Esophagus muscularis mucosa (tissue), 4 donors: ENCODE measurements around the gene NCOA3. TPM values are rescaled to one million over a fixed set of nuclear protein-coding genes. Genes with fewer than 3 reads are reported as not detected.

Experiments
- DNase-seq: peaks from one replicate; pipeline ENCODE4 v3.0.0-alpha.2; 2017; ENCODE audit errors: extremely low spot score
- H3K27ac ChIP-seq, 4 donors: fragments of 200-600 bp; sonication (generic); replicated peaks in 1 of 4; 1 replicate in 3 of 4; 2 replicates in 1 of 4; pipeline ENCODE4 v1.5.1; 2016 to 2019; ENCODE audit warnings: mild to moderate bottlenecking in 1 of 4
- H3K27me3 ChIP-seq, 4 donors: fragments of 200-600 bp; sonication (generic); one replicate each; pipeline versions ENCODE4 v1.5.1 to v1.6.0; 2016 to 2019
- H3K36me3 ChIP-seq, 4 donors: fragments of 200-600 bp; sonication (generic); one replicate each; pipeline ENCODE4 v1.5.1; 2016 to 2019
- H3K4me1 ChIP-seq, 4 donors: fragments of 200-600 bp; sonication (generic); one replicate each; pipeline ENCODE4 v1.5.1; 2016 to 2019
- H3K4me3 ChIP-seq, 4 donors: fragments of 200-600 bp; sonication (generic); 1 replicate in 2 of 4; 2 replicates in 2 of 4; pipeline ENCODE4 v1.5.1; 2016 to 2019; ENCODE audit warnings: mild to moderate bottlenecking in 4 of 4, moderate library complexity in 1 of 4
- H3K9me3 ChIP-seq, 4 donors: fragments of 200-600 bp; sonication (generic); 1 replicate in 3 of 4; 2 replicates in 1 of 4; pipeline ENCODE4 v1.5.1; 2016 to 2019
- EP300 ChIP-seq: sonication (generic); formaldehyde crosslinking; IDR thresholded peaks from one replicate; pipeline ENCODE4 v1.6.1; 2017; ENCODE audit warnings: antibody characterized with exemption
- POLR2A ChIP-seq: fragments of 450-650 bp; IDR thresholded peaks from one replicate; pipeline ENCODE4 v1.6.1; 2017; ENCODE audit warnings: antibody characterized with exemption, moderate library complexity, mild to moderate bottlenecking, low read depth
- POLR2AphosphoS5 ChIP-seq, 2 donors: sonication (generic); formaldehyde crosslinking; IDR thresholded peaks; one replicate each; pipeline ENCODE4 v1.6.1; 2017; ENCODE audit warnings: antibody characterized with exemption in 2 of 2
- WGBS: methylation state at CpG from one replicate; pipeline ENCODE4 v1.1.5; 2018; 5-methylcytosine and 5-hydroxymethylcytosine counted together
- intact Hi-C: fragments of 100-400 bp; cut with DNase I; formaldehyde crosslinking; loops from one replicate; pipeline ENCODE4 v1.15.1; 2023
- total RNA-seq, 4 donors: library from RNA; depleted of rRNA; stranded (reverse); fragments of >200 nt; gene quantifications; one replicate each; pipeline versions ENCODE4 v1.1.0 to v1.2.1, GENCODE V29; 2016
- TF ChIP-seq, protein P1 (sequence below), 3 experiments: fragments of 200-600 bp in 2 of 3; fragments of 450-650 bp in 1 of 3; sonication (generic) in 2 of 3; IDR thresholded peaks; one replicate each; pipeline ENCODE4 v1.5.1; 2017 to 2019; ENCODE audit warnings: antibody characterized with exemption in 3 of 3, mild to moderate bottlenecking in 2 of 3, moderate library complexity in 1 of 3

NCOA3 gene
- total RNA-seq, 4 donors from 2014 or later: 25.7 to 51.4 (median 35.8) TPM

DNA sequence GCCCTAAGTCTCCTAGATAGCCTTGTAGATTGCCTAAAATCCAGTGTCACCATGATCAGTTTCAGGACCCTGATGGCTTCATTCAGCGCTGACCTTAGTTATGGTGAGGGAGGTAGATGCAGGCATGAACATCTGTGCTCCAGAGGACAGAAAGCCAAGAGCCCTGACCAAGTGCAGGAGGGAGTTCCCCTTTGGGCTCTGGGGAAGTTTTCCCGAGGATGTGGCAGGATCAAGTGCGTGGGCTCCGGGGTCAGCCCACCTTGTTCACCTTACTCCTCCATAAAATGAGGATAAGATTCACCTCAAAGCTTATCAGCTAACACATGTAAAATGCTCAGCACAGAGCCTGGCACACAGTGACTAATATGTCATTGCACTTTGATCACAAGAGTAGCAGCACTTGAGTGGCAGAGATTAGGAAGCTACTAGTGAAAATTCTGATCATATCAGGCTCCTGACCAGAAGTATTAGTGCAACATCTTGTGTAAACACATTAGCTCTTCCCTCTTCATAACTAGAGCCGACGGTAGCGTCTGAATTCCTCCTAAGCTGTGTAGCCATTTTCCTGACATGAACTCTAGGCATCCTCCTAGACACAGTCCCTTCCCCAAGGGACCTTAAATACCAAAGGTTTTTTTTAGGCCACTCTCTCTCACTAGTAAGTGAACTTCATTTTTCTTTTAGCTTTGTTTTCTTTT, 158.4 kb downstream of the NCOA3 start:
- intact Hi-C loops: loop anchor here (10.0 kb wide), 1 partner anchor 1255 kb away; no protein-coding TSS in a partner anchor
- 56% methylated on average over 4 of the region's 7 CpGs for WGBS
- no peaks in the 10 kb centered on the region for H3K27me3 ChIP-seq
- peaks cover 12 to 34% (median 18%) of the 10 kb centered on the region in 4 donors for H3K4me1 ChIP-seq
- H3K4me3 ChIP-seq: no peak overlapping the region
- DNase-seq: no peak
- no peak overlapping the region for H3K27ac ChIP-seq
- H3K36me3 ChIP-seq: peaks cover 17 to 90% (median 63%) of the 10 kb centered on the region in 4 donors
- TF ChIP-seq, protein P1, sequence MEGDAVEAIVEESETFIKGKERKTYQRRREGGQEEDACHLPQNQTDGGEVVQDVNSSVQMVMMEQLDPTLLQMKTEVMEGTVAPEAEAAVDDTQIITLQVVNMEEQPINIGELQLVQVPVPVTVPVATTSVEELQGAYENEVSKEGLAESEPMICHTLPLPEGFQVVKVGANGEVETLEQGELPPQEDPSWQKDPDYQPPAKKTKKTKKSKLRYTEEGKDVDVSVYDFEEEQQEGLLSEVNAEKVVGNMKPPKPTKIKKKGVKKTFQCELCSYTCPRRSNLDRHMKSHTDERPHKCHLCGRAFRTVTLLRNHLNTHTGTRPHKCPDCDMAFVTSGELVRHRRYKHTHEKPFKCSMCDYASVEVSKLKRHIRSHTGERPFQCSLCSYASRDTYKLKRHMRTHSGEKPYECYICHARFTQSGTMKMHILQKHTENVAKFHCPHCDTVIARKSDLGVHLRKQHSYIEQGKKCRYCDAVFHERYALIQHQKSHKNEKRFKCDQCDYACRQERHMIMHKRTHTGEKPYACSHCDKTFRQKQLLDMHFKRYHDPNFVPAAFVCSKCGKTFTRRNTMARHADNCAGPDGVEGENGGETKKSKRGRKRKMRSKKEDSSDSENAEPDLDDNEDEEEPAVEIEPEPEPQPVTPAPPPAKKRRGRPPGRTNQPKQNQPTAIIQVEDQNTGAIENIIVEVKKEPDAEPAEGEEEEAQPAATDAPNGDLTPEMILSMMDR (IDR thresholded peaks at IDR 0.05): no peak
- TF ChIP-seq EP300: no peak
- TF ChIP-seq POLR2AphosphoS5 (IDR thresholded peaks at IDR 0.05): no peak
- no peak for TF ChIP-seq POLR2A
- no peaks in the 10 kb centered on the region for H3K9me3 ChIP-seq

DNA sequence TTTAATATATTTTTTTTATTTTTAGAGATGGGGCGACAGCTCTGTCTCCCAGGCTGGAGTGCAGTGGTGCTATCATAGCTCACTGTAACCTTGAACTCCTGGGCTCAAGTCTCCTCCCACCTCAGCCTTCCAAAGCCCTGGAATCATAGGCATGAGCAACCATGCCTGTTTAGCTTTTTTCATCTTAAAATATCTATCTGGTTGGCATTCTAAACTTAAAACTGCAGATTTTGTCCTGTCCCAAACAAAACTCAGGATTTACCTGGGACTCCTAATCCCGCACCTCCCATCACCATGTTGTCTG, 158.9 kb downstream of the NCOA3 start:
- no peak for TF ChIP-seq EP300
- no peak for TF ChIP-seq POLR2A
- TF ChIP-seq POLR2AphosphoS5 (IDR thresholded peaks at IDR 0.05): no peak
- TF ChIP-seq, protein P1 (IDR thresholded peaks at IDR 0.05): no peak
- WGBS: 90% methylated on average over 2 of the region's 2 CpGs
- no peak overlapping the region for H3K27ac ChIP-seq
- H3K9me3 ChIP-seq: no peaks in the 10 kb centered on the region
- H3K27me3 ChIP-seq: no peaks in the 10 kb centered on the region
- DNase-seq: no peak
- intact Hi-C loops: loop anchor here (10.0 kb wide), 1 partner anchor 1254 kb away; no protein-coding TSS in a partner anchor
- H3K36me3 ChIP-seq: peaks cover 17 to 90% (median 63%) of the 10 kb centered on the region in 4 donors
- H3K4me1 ChIP-seq: peaks cover 12 to 34% (median 18%) of the 10 kb centered on the region in 4 donors
- H3K4me3 ChIP-seq: no peak overlapping the region

- H3K36me3 ChIP-seq: peaks cover 17 to 90% (median 67%) of the 10 kb centered on the region in 4 donors
- no peak for TF ChIP-seq POLR2A
- TF ChIP-seq, protein P1 (IDR thresholded peaks at IDR 0.05): no peak
- TF ChIP-seq POLR2AphosphoS5 (IDR thresholded peaks at IDR 0.05): no peak
- no peak for TF ChIP-seq EP300
- WGBS: 84% methylated on average over 12 of the region's 12 CpGs
- H3K9me3 ChIP-seq: no peaks in the 10 kb centered on the region
- H3K27me3 ChIP-seq: no peaks in the 10 kb centered on the region
- no peak overlapping the region for H3K4me3 ChIP-seq
- H3K4me1 ChIP-seq: peaks cover 12 to 34% (median 18%) of the 10 kb centered on the region in 4 donors
- intact Hi-C loops: loop anchor here (10.0 kb wide), 1 partner anchor 1254 kb away; no protein-coding TSS in a partner anchor
- no peak for DNase-seq
- no peak overlapping the region for H3K27ac ChIP-seq
Observed at GRCh38 chr20:47660983-47661700, 159.5 kb downstream of the NCOA3 start.

DNA sequence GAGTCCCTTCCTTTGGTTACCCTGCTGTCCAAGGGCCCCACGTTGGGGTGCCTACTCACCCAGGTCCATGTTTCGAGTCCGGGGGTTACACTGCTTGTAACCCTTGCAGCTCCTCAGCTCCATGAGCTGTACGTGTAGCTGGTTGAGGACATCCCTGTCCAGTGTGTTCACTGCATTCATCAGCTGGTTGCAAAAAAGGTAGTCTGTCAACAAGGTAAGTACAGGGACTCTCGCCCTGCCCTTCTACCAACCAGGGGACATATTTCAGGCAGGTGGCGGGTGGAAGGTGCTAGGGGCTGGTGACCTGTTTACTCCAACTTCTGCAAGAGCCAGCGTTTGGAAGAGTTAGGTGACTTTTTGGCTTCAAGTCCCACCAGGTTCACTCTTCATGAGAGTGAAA, 160.0 kb downstream of the NCOA3 start:
- intact Hi-C loops: loop anchor here (10.0 kb wide), 1 partner anchor 1253 kb away; no protein-coding TSS in a partner anchor
- H3K4me1 ChIP-seq: peaks cover 12 to 34% (median 18%) of the 10 kb centered on the region in 4 donors
- H3K36me3 ChIP-seq: peaks cover 17 to 90% (median 68%) of the 10 kb centered on the region in 4 donors

More for the DNA sequence above, 160.0 kb downstream of the NCOA3 start:
- no peak overlapping the region for H3K27ac ChIP-seq
- no peaks in the 10 kb centered on the region for H3K27me3 ChIP-seq
- DNase-seq: no peak
- H3K9me3 ChIP-seq: no peaks in the 10 kb centered on the region
- 85% methylated on average over 7 of the region's 7 CpGs for WGBS
- no peak overlapping the region for H3K4me3 ChIP-seq
- TF ChIP-seq, protein P1 (IDR thresholded peaks at IDR 0.05): no peak
- no peak for TF ChIP-seq POLR2A
- TF ChIP-seq EP300: no peak
- no peak for TF ChIP-seq POLR2AphosphoS5 (IDR thresholded peaks at IDR 0.05)
